HG03159 (cell line): ENCODE measurements around the gene KIF18A.

Experiments used
- ATAC-seq: cut with Tn5 transposase; IDR thresholded peaks from one replicate; pipeline ENCODE4 v1.9.1; 2021; ENCODE audit warnings: mild to moderate bottlenecking, moderate library complexity; ENCODE audit not compliant: unreplicated experiment

The KIF18A gene

GRCh38 chr11:27972522-27973170 is 135.3 kb downstream of the KIF18A start:
- ATAC-seq = no peak

- no peak for ATAC-seq
These were observed 136.8 kb downstream of the KIF18A start for GRCh38 chr11:27971171-27971570.
